GM19043 (cell line): ENCODE results near the gene HEATR1.
"Not testable (repeated sequence)": the region's sequence is repeated elsewhere in the genome, so short reads cannot be mapped to it uniquely, and the experiment has no call there.

Experiments
- ATAC-seq: cut with Tn5 transposase; IDR thresholded peaks from one replicate; pipeline ENCODE4 v1.9.1; 2021; ENCODE audit warnings: low read depth; ENCODE audit not compliant: unreplicated experiment

HEATR1 gene

GRCh38 chr1:236518322-236518721, 86.0 kb downstream of the HEATR1 start:
- no peak for ATAC-seq

- ATAC-seq = no peak
Measured at GRCh38 chr1:236516929-236517704, 87.2 kb downstream of the HEATR1 start.

- no peak for ATAC-seq
Measured at GRCh38 chr1:236515443-236515958, 88.8 kb downstream of the HEATR1 start.

GRCh38 chr1:236514703-236515442, 89.4 kb downstream of the HEATR1 start:
- ATAC-seq = no peak

- no peak for ATAC-seq
Measured at GRCh38 chr1:236511735-236512418, 92.4 kb downstream of the HEATR1 start.

- ATAC-seq = no peak
Measured at GRCh38 chr1:236509647-236510401, 94.5 kb downstream of the HEATR1 start.

GRCh38 chr1:236509203-236509602, 95.1 kb downstream of the HEATR1 start:
- no peak for ATAC-seq

- ATAC-seq = peak; percentile 43
Measured at GRCh38 chr1:236508593-236509027, 95.7 kb downstream of the HEATR1 start.

GRCh38 chr1:236507022-236507700, 97.2 kb downstream of the HEATR1 start:
- no peak for ATAC-seq

GRCh38 chr1:236504338-236504737, 100.0 kb downstream of the HEATR1 start:
- not testable (repeated sequence) for ATAC-seq

- no peak for ATAC-seq
Measured at GRCh38 chr1:236502972-236503639, 101.2 kb downstream of the HEATR1 start.

- no peak for ATAC-seq
Measured at GRCh38 chr1:236502579-236502971, 101.7 kb downstream of the HEATR1 start.

GRCh38 chr1:236501093-236501492, 103.2 kb downstream of the HEATR1 start:
- no peak for ATAC-seq
